ENCODE measurements around the gene IRF4.

IRF4 gene

DNA sequence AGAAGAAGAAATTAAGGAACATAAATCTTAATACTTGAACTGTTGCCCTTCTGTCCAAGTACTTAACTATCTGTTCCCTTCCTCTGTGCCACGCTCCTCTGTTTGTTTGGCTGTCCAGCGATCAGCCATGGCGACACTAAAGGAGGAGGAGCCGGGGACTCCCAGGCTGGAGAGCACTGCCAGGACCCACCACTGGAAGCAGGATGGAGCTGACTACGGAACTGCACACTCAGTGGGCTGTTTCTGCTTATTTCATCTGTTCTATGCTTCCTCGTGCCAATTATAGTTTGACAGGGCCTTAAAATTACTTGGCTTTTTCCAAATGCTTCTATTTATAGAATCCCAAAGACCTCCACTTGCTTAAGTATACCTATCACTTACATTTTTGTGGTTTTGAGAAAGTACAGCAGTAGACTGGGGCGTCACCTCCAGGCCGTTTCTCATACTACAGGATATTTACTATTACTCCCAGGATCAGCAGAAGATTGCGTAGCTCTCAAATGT is 17.1 kb downstream of the IRF4 start:
- Histone ChIP-seq H3K36me3 (ENCODE audit: low read depth) (no peaks in the 10 kb centered on the region), H3K27ac (ENCODE audit: poor library complexity, severe bottlenecking) (no peak overlapping the region), H3K4me1 (ENCODE audit: insufficient read depth, poor library complexity, severe bottlenecking) (no peaks in the 10 kb centered on the region), H3K27me3 (ENCODE audit: insufficient read depth, poor library complexity, severe bottlenecking) (peaks cover 85% of the 10 kb centered on the region), H3K9me3 (ENCODE audit: severe bottlenecking) (no peaks in the 10 kb centered on the region), H3K4me3 (ENCODE audit: severe bottlenecking) (no peak overlapping the region)
- TF ChIP-seq, protein P1, sequence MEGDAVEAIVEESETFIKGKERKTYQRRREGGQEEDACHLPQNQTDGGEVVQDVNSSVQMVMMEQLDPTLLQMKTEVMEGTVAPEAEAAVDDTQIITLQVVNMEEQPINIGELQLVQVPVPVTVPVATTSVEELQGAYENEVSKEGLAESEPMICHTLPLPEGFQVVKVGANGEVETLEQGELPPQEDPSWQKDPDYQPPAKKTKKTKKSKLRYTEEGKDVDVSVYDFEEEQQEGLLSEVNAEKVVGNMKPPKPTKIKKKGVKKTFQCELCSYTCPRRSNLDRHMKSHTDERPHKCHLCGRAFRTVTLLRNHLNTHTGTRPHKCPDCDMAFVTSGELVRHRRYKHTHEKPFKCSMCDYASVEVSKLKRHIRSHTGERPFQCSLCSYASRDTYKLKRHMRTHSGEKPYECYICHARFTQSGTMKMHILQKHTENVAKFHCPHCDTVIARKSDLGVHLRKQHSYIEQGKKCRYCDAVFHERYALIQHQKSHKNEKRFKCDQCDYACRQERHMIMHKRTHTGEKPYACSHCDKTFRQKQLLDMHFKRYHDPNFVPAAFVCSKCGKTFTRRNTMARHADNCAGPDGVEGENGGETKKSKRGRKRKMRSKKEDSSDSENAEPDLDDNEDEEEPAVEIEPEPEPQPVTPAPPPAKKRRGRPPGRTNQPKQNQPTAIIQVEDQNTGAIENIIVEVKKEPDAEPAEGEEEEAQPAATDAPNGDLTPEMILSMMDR (IDR thresholded peaks at IDR 0.05; ENCODE audit: poor library complexity, severe bottlenecking), result peak; percentile 24
- ATAC-seq (ENCODE audit: low read depth) (no peak), DNase-seq (ENCODE audit: low spot score) (no peak)

DNA sequence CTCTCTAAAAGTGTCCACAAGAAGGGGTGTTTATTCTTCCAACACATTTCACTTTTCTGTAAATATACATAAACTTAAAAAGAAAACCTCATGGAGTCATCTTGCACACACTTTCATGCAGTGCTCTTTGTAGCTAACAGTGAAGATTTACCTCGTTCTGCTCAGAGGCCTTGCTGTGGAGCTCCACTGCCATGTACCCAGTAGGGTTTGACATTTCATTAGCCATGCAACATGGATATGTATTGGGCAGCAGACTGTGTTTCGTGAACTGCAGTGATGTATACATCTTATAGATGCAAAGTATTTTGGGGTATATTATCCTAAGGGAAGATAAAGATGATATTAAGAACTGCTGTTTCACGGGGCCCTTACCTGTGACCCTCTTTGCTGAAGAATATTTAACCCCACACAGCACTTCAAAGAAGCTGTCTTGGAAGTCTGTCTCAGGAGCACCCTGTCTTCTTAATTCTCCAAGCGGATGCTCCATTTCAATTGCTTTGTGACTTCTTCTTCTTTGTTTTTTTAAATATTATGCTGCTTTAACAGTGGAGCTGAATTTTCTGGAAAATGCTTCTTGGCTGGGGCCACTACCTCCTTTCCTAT is 17.9 kb downstream of the IRF4 start:
- TF ChIP-seq, protein P1 (IDR thresholded peaks at IDR 0.05; ENCODE audit: poor library complexity, severe bottlenecking), result no peak

DNA sequence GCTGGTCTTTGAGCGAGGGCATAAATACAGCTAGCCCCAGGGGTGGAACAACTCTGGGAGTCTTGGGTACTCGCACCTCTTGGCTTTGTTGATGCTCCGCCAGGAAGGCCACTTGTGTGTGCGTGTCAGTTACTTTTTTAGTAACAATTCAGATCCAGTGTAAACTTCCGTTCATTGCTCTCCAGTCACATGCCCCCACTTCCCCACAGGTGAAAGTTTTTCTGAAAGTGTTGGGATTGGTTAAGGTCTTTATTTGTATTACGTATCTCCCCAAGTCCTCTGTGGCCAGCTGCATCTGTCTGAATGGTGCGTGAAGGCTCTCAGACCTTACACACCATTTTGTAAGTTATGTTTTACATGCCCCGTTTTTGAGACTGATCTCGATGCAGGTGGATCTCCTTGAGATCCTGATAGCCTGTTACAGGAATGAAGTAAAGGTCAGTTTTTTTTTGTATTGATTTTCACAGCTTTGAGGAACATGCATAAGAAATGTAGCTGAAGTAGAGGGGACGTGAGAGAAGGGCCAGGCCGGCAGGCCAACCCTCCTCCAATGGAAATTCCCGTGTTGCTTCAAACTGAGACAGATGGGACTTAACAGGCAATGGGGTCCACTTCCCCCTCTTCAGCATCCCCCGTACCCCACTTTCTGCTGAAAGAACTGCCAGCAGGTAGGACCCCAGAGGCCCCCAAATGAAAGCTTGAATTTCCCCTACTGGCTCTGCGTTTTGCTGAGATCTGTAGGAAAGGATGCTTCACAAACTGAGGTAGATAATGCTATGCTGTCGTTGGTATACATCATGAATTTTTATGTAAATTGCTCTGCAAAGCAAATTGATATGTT is 19.2 kb downstream of the IRF4 start:
- DNase-seq (ENCODE audit: low spot score), result no peak
- no peak for ATAC-seq (ENCODE audit: low read depth)
- H3K36me3 ChIP-seq (ENCODE audit: low read depth), result no peaks in the 10 kb centered on the region
- peaks cover 6% of the 10 kb centered on the region for H3K9me3 ChIP-seq (ENCODE audit: severe bottlenecking)
- H3K4me1 ChIP-seq (ENCODE audit: insufficient read depth, poor library complexity, severe bottlenecking), result no peaks in the 10 kb centered on the region
- TF ChIP-seq, protein P1 (IDR thresholded peaks at IDR 0.05; ENCODE audit: poor library complexity, severe bottlenecking), result no peak
- peaks cover 72% of the 10 kb centered on the region for H3K27me3 ChIP-seq (ENCODE audit: insufficient read depth, poor library complexity, severe bottlenecking)
- no peak overlapping the region for H3K4me3 ChIP-seq (ENCODE audit: severe bottlenecking)
- no peak overlapping the region for H3K27ac ChIP-seq (ENCODE audit: poor library complexity, severe bottlenecking)

More for the DNA sequence above, 17.9 kb downstream of the IRF4 start:
- no peaks in the 10 kb centered on the region for H3K36me3 ChIP-seq (ENCODE audit: low read depth)
- H3K27me3 ChIP-seq (ENCODE audit: insufficient read depth, poor library complexity, severe bottlenecking), result peaks cover 85% of the 10 kb centered on the region
- no peak overlapping the region for H3K27ac ChIP-seq (ENCODE audit: poor library complexity, severe bottlenecking)
- no peak overlapping the region for H3K4me3 ChIP-seq (ENCODE audit: severe bottlenecking)
- no peaks in the 10 kb centered on the region for H3K4me1 ChIP-seq (ENCODE audit: insufficient read depth, poor library complexity, severe bottlenecking)
- ATAC-seq (ENCODE audit: low read depth) (no peak), DNase-seq (ENCODE audit: low spot score) (no peak)
- no peaks in the 10 kb centered on the region for H3K9me3 ChIP-seq (ENCODE audit: severe bottlenecking)

DNA sequence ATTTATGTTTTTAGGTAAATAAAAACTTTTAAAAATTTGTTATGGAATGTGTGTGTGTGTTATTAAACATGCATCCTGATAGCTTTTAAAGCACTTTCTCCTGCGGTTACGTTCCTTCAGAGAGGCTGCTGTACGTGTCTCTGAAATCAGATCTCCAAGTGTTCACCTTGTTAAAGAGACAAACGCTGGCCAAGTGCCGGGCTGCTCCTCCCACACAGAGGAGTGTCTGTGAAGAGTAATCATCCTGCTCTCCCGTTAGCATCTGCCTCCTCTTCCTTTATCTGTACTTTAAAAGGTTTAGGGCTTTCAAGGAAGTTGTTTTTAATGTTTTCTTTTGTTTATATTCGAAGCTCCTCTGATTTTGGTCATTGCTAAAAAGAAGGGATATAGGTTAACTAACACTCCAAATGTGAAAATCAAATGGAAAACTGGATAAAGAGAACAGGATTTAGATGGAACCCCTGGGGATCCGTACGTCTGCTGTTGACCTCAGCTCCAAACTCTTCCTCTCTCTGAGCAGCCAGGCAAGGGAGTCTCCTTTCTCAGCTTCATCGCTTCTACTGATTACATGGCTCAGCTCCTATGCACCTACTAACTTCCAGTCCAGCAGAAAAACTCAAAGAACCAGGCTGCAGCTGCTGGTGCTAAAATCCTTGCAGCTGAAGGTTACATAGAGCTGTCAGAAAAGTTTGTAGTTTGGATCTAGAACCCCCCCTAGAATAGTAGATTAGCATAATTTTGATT is 20.0 kb downstream of the IRF4 start:
- TF ChIP-seq, protein P1 (IDR thresholded peaks at IDR 0.05; ENCODE audit: poor library complexity, severe bottlenecking), result no peak
- Histone ChIP-seq H3K9me3 (ENCODE audit: severe bottlenecking) (peaks cover 6% of the 10 kb centered on the region), H3K36me3 (ENCODE audit: low read depth) (no peaks in the 10 kb centered on the region), H3K27me3 (ENCODE audit: insufficient read depth, poor library complexity, severe bottlenecking) (peaks cover 66% of the 10 kb centered on the region), H3K4me1 (ENCODE audit: insufficient read depth, poor library complexity, severe bottlenecking) (no peaks in the 10 kb centered on the region), H3K4me3 (ENCODE audit: severe bottlenecking) (no peak overlapping the region), H3K27ac (ENCODE audit: poor library complexity, severe bottlenecking) (no peak overlapping the region)
- no peak for DNase-seq (ENCODE audit: low spot score)
- ATAC-seq (ENCODE audit: low read depth), result peak; percentile 71; the same call in 2 of the 3 replicates

Measured in RWPE2 (cell line).